Neural progenitor cell (in vitro differentiated cells): ENCODE data around the gene SIRT7. TPM values are rescaled to one million over a fixed set of nuclear protein-coding genes. Genes with fewer than 3 reads are reported as not detected.
A peak's percentile ranks its signal among the peaks of the same experiment; 100 is the strongest.

ENCODE experiments used
- DNase-seq: peaks from one replicate; pipeline ENCODE4 v3.0.0-alpha.2; 2016; ENCODE audit warnings: low spot score
- H2AFZ ChIP-seq: fragments of 200-600 bp; sonication (generic); replicated peaks from 2 replicates; pipeline ENCODE4 v1.6.1; 2016; ENCODE audit warnings: antibody characterized with exemption
- H3F3A ChIP-seq: fragments of 200-600 bp; sonication (generic); 2 replicates; pipeline ENCODE4 v1.6.1; 2016; ENCODE audit warnings: antibody characterized with exemption, low read depth
- H3K27ac ChIP-seq: fragments of 200-600 bp; sonication (generic); 2 replicates; pipeline ENCODE4 v1.5.1; 2016; ENCODE audit warnings: mild to moderate bottlenecking
- H3K27me3 ChIP-seq: fragments of 200-600 bp; sonication (generic); 2 replicates; pipeline ENCODE4 v1.6.1; 2016; ENCODE audit warnings: mild to moderate bottlenecking, moderate library complexity
- H3K36me3 ChIP-seq: fragments of 200-600 bp; sonication (generic); 2 replicates; pipeline ENCODE4 v1.5.1; 2016
- H3K4me1 ChIP-seq: fragments of 200-600 bp; sonication (generic); 2 replicates; pipeline ENCODE4 v1.6.1; 2016; ENCODE audit warnings: mixed run types
- H3K4me2 ChIP-seq: fragments of 200-600 bp; sonication (generic); 2 replicates; pipeline ENCODE4 v1.6.1; 2016
- H3K4me3 ChIP-seq: fragments of 200-600 bp; sonication (generic); 2 replicates; pipeline ENCODE4 v1.5.1; 2016
- H3K79me2 ChIP-seq: fragments of 200-600 bp; sonication (generic); 2 replicates; pipeline ENCODE4 v1.6.1; 2016; ENCODE audit warnings: low read depth
- H3K9ac ChIP-seq: fragments of 200-600 bp; sonication (generic); 2 replicates; pipeline ENCODE4 v1.6.1; 2016
- H3K9me3 ChIP-seq: fragments of 200-600 bp; sonication (generic); 2 replicates; pipeline ENCODE4 v1.5.1; 2016; ENCODE audit warnings: low read depth
- H4K20me1 ChIP-seq: fragments of 200-600 bp; sonication (generic); 2 replicates; pipeline ENCODE4 v1.6.1; 2016; ENCODE audit warnings: low read depth
- H3K27ac Mint-ChIP-seq: 3 replicates; pipeline ENCODE4 v1.8.0; 2021; ENCODE audit warnings: mixed read lengths
- H3K27me3 Mint-ChIP-seq: 2 replicates; pipeline ENCODE4 v1.8.0; 2022; ENCODE audit warnings: low read depth, mild to moderate bottlenecking, inconsistent platforms, moderate library complexity, mixed read lengths; ENCODE audit not compliant: insufficient read depth
- H3K36me3 Mint-ChIP-seq: 3 replicates; pipeline ENCODE4 v1.8.0; 2021; ENCODE audit warnings: mixed read lengths
- H3K4me1 Mint-ChIP-seq: 3 replicates; pipeline ENCODE4 v1.8.0; 2021; ENCODE audit warnings: mixed read lengths
- H3K4me3 Mint-ChIP-seq: 3 replicates; pipeline ENCODE4 v1.8.0; 2021; ENCODE audit warnings: mild to moderate bottlenecking, moderate library complexity, mixed read lengths
- H3K9me3 Mint-ChIP-seq: 3 replicates; pipeline ENCODE4 v1.8.0; 2020; ENCODE audit warnings: mixed read lengths
- CTCF ChIP-seq: fragments of 200-600 bp; sonication (generic); IDR thresholded peaks from 2 replicates; pipeline ENCODE4 v1.5.1; 2017; ENCODE audit warnings: antibody characterized with exemption, mild to moderate bottlenecking
- EZH2 ChIP-seq: fragments of 200-600 bp; sonication (generic); IDR thresholded peaks from 2 replicates; pipeline ENCODE4 v1.6.1; 2017; ENCODE audit warnings: antibody characterized with exemption, mild to moderate bottlenecking, moderate library complexity
- EZH2phosphoT487 ChIP-seq: fragments of 200-600 bp; sonication (generic); IDR thresholded peaks from 2 replicates; pipeline ENCODE4 v1.6.1; 2017; ENCODE audit warnings: antibody characterized with exemption
- total RNA-seq: library from RNA; depleted of rRNA; stranded (reverse); fragments of >200 nt; gene quantifications from 2 replicates; pipeline ENCODE4 v1.2.3, GENCODE V29; 2015; ENCODE audit warnings: low replicate concordance

Gene SIRT7
- total RNA-seq, 1 donor from 2014 or later, result 5.1 TPM

- no peak overlapping the region for H3K27ac ChIP-seq
- no peaks in the 10 kb centered on the region for H3K9me3 ChIP-seq
- H3K4me3 ChIP-seq, result peak overlapping the region; percentile 43
- no peak overlapping the region for H2AFZ ChIP-seq
- peaks cover 33% of the 10 kb centered on the region for H3K27me3 ChIP-seq
- H3K79me2 ChIP-seq, result no peaks in the 10 kb centered on the region
- H3K36me3 ChIP-seq, result no peaks in the 10 kb centered on the region
- H3K4me2 ChIP-seq, result peak overlapping the region; percentile 88
- no peak overlapping the region for H3K9ac ChIP-seq
- H3K9me3 Mint-ChIP-seq, result no peaks in the 10 kb centered on the region
- peaks cover 18% of the 10 kb centered on the region for H3F3A ChIP-seq
- peaks cover 5% of the 10 kb centered on the region for H3K4me1 ChIP-seq
- H3K4me1 Mint-ChIP-seq, result peaks cover 8% of the 10 kb centered on the region
- H3K4me3 Mint-ChIP-seq, result no peak overlapping the region
- peak; percentile 43 for DNase-seq
- no peak overlapping the region for H3K27ac Mint-ChIP-seq
- H3K27me3 Mint-ChIP-seq, result peaks cover 16% of the 10 kb centered on the region
- peaks cover 13% of the 10 kb centered on the region for H3K36me3 Mint-ChIP-seq
- no peak for TF ChIP-seq CTCF
- TF ChIP-seq EZH2phosphoT487, result peak; percentile 12
- TF ChIP-seq EZH2, result peak; percentile 73
- peaks cover 31% of the 10 kb centered on the region for H4K20me1 ChIP-seq
These were observed 15.1 kb downstream of the SIRT7 start for GRCh38 chr17:81902653-81903414.

GRCh38 chr17:81902023-81902652, 15.8 kb downstream of the SIRT7 start, which contains the start of gene NPB:
Gene NPB (plus strand): TSS chr17:81902238. CDS start chr17:81902278, 40 bp downstream.
- H4K20me1 ChIP-seq, result peaks cover 37% of the 10 kb centered on the region
- peaks cover 33% of the 10 kb centered on the region for H3K27me3 ChIP-seq
- peaks cover 5% of the 10 kb centered on the region for H3K4me1 ChIP-seq
- H2AFZ ChIP-seq, result peak within 1 kb of the TSS; percentile 89
- no peak within 1 kb of the TSS for H3K9ac ChIP-seq
- H3K79me2 ChIP-seq, result no peaks in the 10 kb centered on the region
- no peaks in the 10 kb centered on the region for H3K9me3 ChIP-seq
- H3F3A ChIP-seq, result peaks cover 18% of the 10 kb centered on the region
- Mint-ChIP-seq H3K36me3 (peaks cover 15% of the 10 kb centered on the region), H3K4me3 (peak within 1 kb of the TSS; percentile 19), H3K9me3 (no peaks in the 10 kb centered on the region), H3K27me3 (peaks cover 16% of the 10 kb centered on the region), H3K4me1 (peaks cover 10% of the 10 kb centered on the region), H3K27ac (no peak within 1 kb of the TSS)
- TF ChIP-seq CTCF (no peak), EZH2phosphoT487 (peak; percentile 73), EZH2 (peak; percentile 89)
- peak within 1 kb of the TSS; percentile 43 for H3K4me3 ChIP-seq
- peak; percentile 74 for DNase-seq
- no peak within 1 kb of the TSS for H3K27ac ChIP-seq
- no peaks in the 10 kb centered on the region for H3K36me3 ChIP-seq
- H3K4me2 ChIP-seq, result peak within 1 kb of the TSS; percentile 88

- Histone ChIP-seq H4K20me1 (peaks cover 37% of the 10 kb centered on the region), H3K27ac (no peak overlapping the region), H3K4me2 (peak overlapping the region; percentile 88), H3K9me3 (no peaks in the 10 kb centered on the region), H3K4me3 (peak overlapping the region; percentile 43), H3K36me3 (no peaks in the 10 kb centered on the region), H2AFZ (peak overlapping the region; percentile 89), H3F3A (peaks cover 18% of the 10 kb centered on the region), H3K4me1 (peaks cover 5% of the 10 kb centered on the region), H3K9ac (no peak overlapping the region), H3K79me2 (no peaks in the 10 kb centered on the region), H3K27me3 (peaks cover 33% of the 10 kb centered on the region)
- Mint-ChIP-seq H3K27me3 (peaks cover 16% of the 10 kb centered on the region), H3K36me3 (peaks cover 15% of the 10 kb centered on the region), H3K9me3 (no peaks in the 10 kb centered on the region), H3K4me1 (peaks cover 10% of the 10 kb centered on the region), H3K4me3 (peak overlapping the region; percentile 19), H3K27ac (no peak overlapping the region)
- TF ChIP-seq CTCF, result no peak
- no peak for TF ChIP-seq EZH2phosphoT487
- TF ChIP-seq EZH2, result no peak
- no peak for DNase-seq
These were observed 16.6 kb downstream of the SIRT7 start for GRCh38 chr17:81901167-81902022.
